B cell (primary cell): Measurements from ENCODE around the gene RNASEH1.

Experiments
- EZH2 ChIP-seq: IDR thresholded peaks from 2 replicates; pipeline ENCODE4 v1.6.1; 2012; ENCODE audit warnings: borderline replicate concordance, low read depth, mild to moderate bottlenecking, moderate library complexity, low read length; ENCODE audit not compliant: insufficient read depth, poor library complexity, severe bottlenecking
- TF ChIP-seq, protein P1 (sequence below): fragments of 200-600 bp; IDR thresholded peaks from one replicate; pipeline ENCODE4 v1.8.0; 2022; ENCODE audit warnings: antibody characterized with exemption, mild to moderate bottlenecking

DNA sequence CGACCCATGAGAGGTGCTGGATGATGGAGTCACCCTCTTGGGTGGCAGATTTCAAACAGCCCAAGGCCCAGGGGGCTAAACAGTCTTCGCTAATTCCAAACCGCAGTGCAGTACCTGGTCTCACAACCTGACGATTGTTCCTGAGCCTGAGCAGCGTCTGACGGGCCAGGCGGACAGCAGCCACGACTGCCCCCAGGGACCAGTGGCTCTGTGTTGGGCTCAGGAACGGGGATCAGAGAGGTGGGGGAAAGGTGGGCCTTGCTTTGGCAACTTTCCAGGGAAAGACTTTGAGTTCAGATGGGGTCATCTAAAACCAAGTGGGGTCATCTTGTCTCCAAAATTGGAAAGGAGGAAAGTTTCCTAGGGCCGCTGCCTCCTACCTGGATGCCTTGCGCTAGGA lies 37.3 kb upstream of the RNASEH1 start:
- TF ChIP-seq, protein P1, sequence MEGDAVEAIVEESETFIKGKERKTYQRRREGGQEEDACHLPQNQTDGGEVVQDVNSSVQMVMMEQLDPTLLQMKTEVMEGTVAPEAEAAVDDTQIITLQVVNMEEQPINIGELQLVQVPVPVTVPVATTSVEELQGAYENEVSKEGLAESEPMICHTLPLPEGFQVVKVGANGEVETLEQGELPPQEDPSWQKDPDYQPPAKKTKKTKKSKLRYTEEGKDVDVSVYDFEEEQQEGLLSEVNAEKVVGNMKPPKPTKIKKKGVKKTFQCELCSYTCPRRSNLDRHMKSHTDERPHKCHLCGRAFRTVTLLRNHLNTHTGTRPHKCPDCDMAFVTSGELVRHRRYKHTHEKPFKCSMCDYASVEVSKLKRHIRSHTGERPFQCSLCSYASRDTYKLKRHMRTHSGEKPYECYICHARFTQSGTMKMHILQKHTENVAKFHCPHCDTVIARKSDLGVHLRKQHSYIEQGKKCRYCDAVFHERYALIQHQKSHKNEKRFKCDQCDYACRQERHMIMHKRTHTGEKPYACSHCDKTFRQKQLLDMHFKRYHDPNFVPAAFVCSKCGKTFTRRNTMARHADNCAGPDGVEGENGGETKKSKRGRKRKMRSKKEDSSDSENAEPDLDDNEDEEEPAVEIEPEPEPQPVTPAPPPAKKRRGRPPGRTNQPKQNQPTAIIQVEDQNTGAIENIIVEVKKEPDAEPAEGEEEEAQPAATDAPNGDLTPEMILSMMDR: no peak
- no peak for TF ChIP-seq EZH2
